ENCODE data around the gene BUD23.

The BUD23 gene

GRCh38 chr7:73740771-73741170 lies 57.4 kb downstream of the BUD23 start:
- no peak for DNase-seq (ENCODE audit: low read depth in 2 of 2, low spot score in 1 of 2)

- no peak for DNase-seq (ENCODE audit: low read depth in 2 of 2, low spot score in 1 of 2)
Observed at GRCh38 chr7:73741600-73741999, 58.2 kb downstream of the BUD23 start.

GRCh38 chr7:73742338-73742752 lies 58.9 kb downstream of the BUD23 start:
- DNase-seq (ENCODE audit: low read depth in 2 of 2, low spot score in 1 of 2): no peak

GRCh38 chr7:73742753-73743641 lies 59.6 kb downstream of the BUD23 start:
- DNase-seq (ENCODE audit: low read depth in 2 of 2, low spot score in 1 of 2): no peak

- DNase-seq (ENCODE audit: low read depth in 2 of 2, low spot score in 1 of 2): no peak
Observed at GRCh38 chr7:73746378-73746777, 63.0 kb downstream of the BUD23 start.

All from stimulated activated CD8-positive, alpha-beta memory T cell treated with anti-CD3 and anti-CD28 coated beads, Interleukin-4, amount 100 ng/mL, for 1 hour (primary cell).